Activated CD4-positive, alpha-beta memory T cell treated with anti-CD3 and anti-CD28 coated beads, Interleukin-2, amount 10 ng/mL, durations not matched to agents 7 days and 5 days (primary cell): Measurements from ENCODE around the gene CLTB. TPM values are rescaled to one million over a fixed set of nuclear protein-coding genes. Genes with fewer than 3 reads are reported as not detected.
"Not testable (repeated sequence)": the region's sequence is repeated elsewhere in the genome, so short reads cannot be mapped to it uniquely, and the experiment has no call there.

Experiments
- CTCF ChIA-PET: fragments of 350-600 bp; sonication (Branson Sonifier 250); formaldehyde crosslinking; loops from one replicate; lab custom pipeline; 2021; ENCODE audit warnings: antibody characterized with exemption, inconsistent platforms; lab: Charles Lee
- POLR2A ChIA-PET: fragments of 350-600 bp; sonication (Branson Sonifier 250); formaldehyde crosslinking; loops from one replicate; lab custom pipeline; 2021; ENCODE audit warnings: antibody characterized with exemption; lab: Charles Lee
- DNase-seq: peaks from one replicate; pipeline ENCODE4 v3.0.0-alpha.2; 2020
- H3K27ac Mint-ChIP-seq: one replicate; pipeline ENCODE4 v1.8.0; 2021; ENCODE audit warnings: mild to moderate bottlenecking, mixed read lengths
- H3K27me3 Mint-ChIP-seq: one replicate; pipeline ENCODE4 v1.8.0; 2021; ENCODE audit warnings: mixed read lengths
- H3K36me3 Mint-ChIP-seq: one replicate; pipeline ENCODE4 v1.8.0; 2021; ENCODE audit warnings: low read depth, mixed read lengths
- H3K4me1 Mint-ChIP-seq: one replicate; pipeline ENCODE4 v1.8.0; 2021; ENCODE audit warnings: mixed read lengths
- H3K4me3 Mint-ChIP-seq: one replicate; pipeline ENCODE4 v1.8.0; 2021; ENCODE audit warnings: mild to moderate bottlenecking, mixed read lengths
- H3K9me3 Mint-ChIP-seq: one replicate; pipeline ENCODE4 v1.8.0; 2021; ENCODE audit warnings: mixed read lengths
- total RNA-seq, 2 experiments: library from RNA; stranded (reverse); gene quantifications; one replicate each; pipeline ENCODE4 v1.2.3, GENCODE V29; 2021

CLTB gene
- total RNA-seq, 2 experiments from 2014 or later = 56.2 to 57.2 TPM

GRCh38 chr5:176446028-176446665, 29.8 kb upstream of the CLTB start:
- no peaks in the 10 kb centered on the region for H3K9me3 Mint-ChIP-seq
- peak overlapping the region; percentile 43 for H3K4me3 Mint-ChIP-seq
- CTCF ChIA-PET = interaction anchor here (1.0 to 4.8 kb wide), 5 partner anchors 16 to 97 kb away, joined by 3 to 33 read pairs (median 5); partner anchors contain the start of gene RNF44
- peaks cover 15% of the 10 kb centered on the region for H3K36me3 Mint-ChIP-seq
- peaks cover 38% of the 10 kb centered on the region for H3K4me1 Mint-ChIP-seq
- H3K27me3 Mint-ChIP-seq = peaks cover 8% of the 10 kb centered on the region
- no peak overlapping the region for H3K27ac Mint-ChIP-seq
- POLR2A ChIA-PET = interaction anchor here (0.9 to 10.0 kb wide), 4 partner anchors 29 to 97 kb away, joined by 3 to 156 read pairs (median 18); partner anchors contain the start of genes CLTB and RNF44
- DNase-seq = no peak

GRCh38 chr5:176444742-176445141, 28.4 kb upstream of the CLTB start:
- peaks cover 13% of the 10 kb centered on the region for H3K27me3 Mint-ChIP-seq
- POLR2A ChIA-PET = no interaction called here
- no peaks in the 10 kb centered on the region for H3K9me3 Mint-ChIP-seq
- H3K27ac Mint-ChIP-seq = no peak overlapping the region
- DNase-seq = no peak
- H3K36me3 Mint-ChIP-seq = peaks cover 13% of the 10 kb centered on the region
- CTCF ChIA-PET = interaction anchor here (0.7 kb wide), 1 partner anchor 911 kb away, joined by 3 read pairs; no protein-coding TSS in a partner anchor
- peaks cover 28% of the 10 kb centered on the region for H3K4me1 Mint-ChIP-seq
- no peak overlapping the region for H3K4me3 Mint-ChIP-seq

GRCh38 chr5:176442911-176443310, 26.6 kb upstream of the CLTB start:
- DNase-seq, H3K4me3 Mint-ChIP-seq, H3K9me3 Mint-ChIP-seq, CTCF ChIA-PET, POLR2A ChIA-PET, H3K36me3 Mint-ChIP-seq, H3K27ac Mint-ChIP-seq: not testable (repeated sequence)
- peaks cover 15% of the 10 kb centered on the region for H3K4me1 Mint-ChIP-seq
- H3K27me3 Mint-ChIP-seq = peaks cover 12% of the 10 kb centered on the region

- POLR2A ChIA-PET = interaction anchor here (1.2 kb wide), 1 partner anchor 95 kb away, joined by 3 read pairs; the partner anchor contains the start of gene RNF44
- Mint-ChIP-seq H3K4me3 (no peak overlapping the region), H3K27me3 (peaks cover 13% of the 10 kb centered on the region), H3K4me1 (peaks cover 16% of the 10 kb centered on the region), H3K36me3 (no peaks in the 10 kb centered on the region), H3K27ac (no peak overlapping the region), H3K9me3 (no peaks in the 10 kb centered on the region)
- no peak for DNase-seq
- CTCF ChIA-PET = no interaction called here
Measured at GRCh38 chr5:176441921-176442323, 25.6 kb upstream of the CLTB start.

- H3K27me3 Mint-ChIP-seq = peaks cover 13% of the 10 kb centered on the region
- H3K4me3 Mint-ChIP-seq = no peak overlapping the region
- H3K27ac Mint-ChIP-seq = no peak overlapping the region
- peaks cover 17% of the 10 kb centered on the region for H3K4me1 Mint-ChIP-seq
- no peak for DNase-seq
- H3K9me3 Mint-ChIP-seq = no peaks in the 10 kb centered on the region
- POLR2A ChIA-PET = interaction anchor here (1.2 kb wide), 1 partner anchor 96 kb away, joined by 3 read pairs; the partner anchor contains the start of gene RNF44
- H3K36me3 Mint-ChIP-seq = no peaks in the 10 kb centered on the region
- CTCF ChIA-PET = interaction anchor here (1.6 kb wide), 1 partner anchor 24 kb away, joined by 4 read pairs; no protein-coding TSS in a partner anchor
Measured at GRCh38 chr5:176440927-176441706, 24.8 kb upstream of the CLTB start.

GRCh38 chr5:176438959-176439757, 22.8 kb upstream of the CLTB start:
- DNase-seq = no peak
- CTCF ChIA-PET = interaction anchor here (1.6 to 3.0 kb wide), 2 partner anchors 9 to 22 kb away, joined by 4 to 16 read pairs; partner anchors contain the start of gene FAF2
- Mint-ChIP-seq H3K27ac (no peak overlapping the region), H3K9me3 (no peaks in the 10 kb centered on the region), H3K4me3 (no peak overlapping the region), H3K27me3 (peaks cover 15% of the 10 kb centered on the region), H3K4me1 (peaks cover 17% of the 10 kb centered on the region), H3K36me3 (no peaks in the 10 kb centered on the region)
- POLR2A ChIA-PET = interaction anchor here (1.3 kb wide), 1 partner anchor 8 kb away, joined by 5 read pairs; no protein-coding TSS in a partner anchor

- Mint-ChIP-seq H3K36me3 (no peaks in the 10 kb centered on the region), H3K4me3 (peak overlapping the region; percentile 58), H3K4me1 (peaks cover 13% of the 10 kb centered on the region), H3K9me3 (peaks cover 3% of the 10 kb centered on the region), H3K27me3 (peaks cover 15% of the 10 kb centered on the region), H3K27ac (peak overlapping the region; percentile 53)
- POLR2A ChIA-PET = interaction anchor here (0.6 to 1.7 kb wide), 4 partner anchors 11 to 1767 kb away, joined by 3 to 9 read pairs (median 4); partner anchors contain the start of genes FAF2, HNRNPAB and KIAA1191
- CTCF ChIA-PET = interaction anchor here (0.7 to 3.0 kb wide), 4 partner anchors 11 to 704 kb away, joined by 3 to 16 read pairs (median 4); partner anchors contain the start of gene FAF2
- no peak for DNase-seq
Measured at GRCh38 chr5:176436656-176437055, 20.3 kb upstream of the CLTB start.

GRCh38 chr5:176432707-176433106, 16.4 kb upstream of the CLTB start:
- ChIA-PET CTCF (no interaction called here), POLR2A (interaction anchor here (1.5 kb wide), 1 partner anchor 16 kb away, joined by 3 read pairs; no protein-coding TSS in a partner anchor)
- no peak overlapping the region for H3K4me3 Mint-ChIP-seq
- peaks cover 3% of the 10 kb centered on the region for H3K9me3 Mint-ChIP-seq
- no peak for DNase-seq
- no peak overlapping the region for H3K27ac Mint-ChIP-seq
- peaks cover 18% of the 10 kb centered on the region for H3K4me1 Mint-ChIP-seq
- no peaks in the 10 kb centered on the region for H3K36me3 Mint-ChIP-seq
- peaks cover 12% of the 10 kb centered on the region for H3K27me3 Mint-ChIP-seq

- H3K27me3 Mint-ChIP-seq = peaks cover 14% of the 10 kb centered on the region
- CTCF ChIA-PET = interaction anchor here (0.7 to 2.6 kb wide), 3 partner anchors 14 to 20 kb away, joined by 3 to 12 read pairs (median 3); partner anchors contain the start of genes CLTB and FAF2
- no peak for DNase-seq
- peaks cover 5% of the 10 kb centered on the region for H3K4me1 Mint-ChIP-seq
- H3K9me3 Mint-ChIP-seq = peaks cover 8% of the 10 kb centered on the region
- peaks cover 5% of the 10 kb centered on the region for H3K36me3 Mint-ChIP-seq
- POLR2A ChIA-PET = interaction anchor here (0.6 to 2.0 kb wide), 2 partner anchors 18 to 59 kb away, joined by 3 to 7 read pairs; partner anchors contain the start of gene FAF2
- H3K27ac Mint-ChIP-seq = no peak overlapping the region
- H3K4me3 Mint-ChIP-seq = no peak overlapping the region
Measured at GRCh38 chr5:176429972-176430371, 13.6 kb upstream of the CLTB start.

- H3K4me3 Mint-ChIP-seq = no peak overlapping the region
- peaks cover 17% of the 10 kb centered on the region for H3K27me3 Mint-ChIP-seq
- no peak overlapping the region for H3K27ac Mint-ChIP-seq
- peaks cover 5% of the 10 kb centered on the region for H3K4me1 Mint-ChIP-seq
- H3K9me3 Mint-ChIP-seq = peaks cover 8% of the 10 kb centered on the region
- H3K36me3 Mint-ChIP-seq = peaks cover 5% of the 10 kb centered on the region
- no peak for DNase-seq
- CTCF ChIA-PET = no interaction called here
- POLR2A ChIA-PET = interaction anchor here (1.3 kb wide), 1 partner anchor 20 kb away, joined by 4 read pairs; no protein-coding TSS in a partner anchor
Measured at GRCh38 chr5:176427971-176428370, 11.6 kb upstream of the CLTB start.

GRCh38 chr5:176426876-176427275, 10.5 kb upstream of the CLTB start:
- POLR2A ChIA-PET = no interaction called here
- Mint-ChIP-seq H3K4me3 (no peak overlapping the region), H3K9me3 (peaks cover 6% of the 10 kb centered on the region), H3K36me3 (peaks cover 5% of the 10 kb centered on the region), H3K4me1 (peaks cover 5% of the 10 kb centered on the region), H3K27me3 (peaks cover 20% of the 10 kb centered on the region), H3K27ac (no peak overlapping the region)
- CTCF ChIA-PET = no interaction called here
- no peak for DNase-seq

GRCh38 chr5:176425791-176426190, 9.5 kb upstream of the CLTB start:
- peaks cover 27% of the 10 kb centered on the region for H3K27me3 Mint-ChIP-seq
- H3K4me3 Mint-ChIP-seq = no peak overlapping the region
- no peak for DNase-seq
- H3K9me3 Mint-ChIP-seq = peaks cover 6% of the 10 kb centered on the region
- peaks cover 5% of the 10 kb centered on the region for H3K4me1 Mint-ChIP-seq
- H3K36me3 Mint-ChIP-seq = peaks cover 5% of the 10 kb centered on the region
- H3K27ac Mint-ChIP-seq = no peak overlapping the region
- ChIA-PET CTCF (no interaction called here), POLR2A (interaction anchor here (0.9 to 1.3 kb wide), 2 partner anchors 22 to 110 kb away, joined by 3 read pairs; partner anchors contain the start of gene FAF2)
